IMR-90 (cell line): Measurements from ENCODE around the gene LRRFIP1. TPM values are rescaled to one million over a fixed set of nuclear protein-coding genes. Genes with fewer than 3 reads are reported as not detected.

Source experiments
- ATAC-seq: fragments of 200-7000 bp; cut with Tn5 transposase; 2 replicates; pipeline ENCODE4 v1.9.1; 2020; ENCODE audit warnings: low read depth, mild to moderate bottlenecking, moderate library complexity
- BruUV-seq: library from RNA; stranded (reverse); fragments of 400-500 nt; replicated peaks from 2 replicates; lab custom pipeline; 2021; lab: Mats Ljungman, UMichigan
- CTCF ChIA-PET: fragments of 300-600 bp; formaldehyde crosslinking; extraction: SDS; loops from one replicate; lab custom pipeline; 2021; ENCODE audit warnings: antibody characterized with exemption; lab: Yijun Ruan, JAX
- POLR2A ChIA-PET: fragments of 300-600 bp; sonication (Branson Sonifier 250); formaldehyde crosslinking; loops from one replicate; lab custom pipeline; 2022; ENCODE audit warnings: antibody characterized with exemption; ENCODE audit not compliant: unreplicated experiment; lab: Charles Lee
- DNase-seq: peaks from one replicate; pipeline ENCODE4 v3.0.0; 2013
- H2AFZ ChIP-seq: replicated peaks from 2 replicates; pipeline ENCODE3; 2013; ENCODE audit warnings: low read length, mild to moderate bottlenecking; ENCODE audit not compliant: poor library complexity
- H2AK5ac ChIP-seq: 2 replicates; pipeline ENCODE4 v1.6.1; 2013; ENCODE audit warnings: low read depth, low read length, inconsistent platforms
- H2AK9ac ChIP-seq: replicated peaks from 2 replicates; pipeline ENCODE3; 2013; ENCODE audit warnings: mild to moderate bottlenecking, low read depth, low read length, moderate library complexity; ENCODE audit not compliant: poor library complexity
- H2BK120ac ChIP-seq: 2 replicates; pipeline ENCODE4 v1.6.1; 2013; ENCODE audit warnings: low read depth, low read length, inconsistent platforms
- H2BK15ac ChIP-seq: 3 replicates; pipeline ENCODE4 v1.6.1; 2013; ENCODE audit warnings: low read depth, low read length, inconsistent platforms
- H2BK20ac ChIP-seq: 2 replicates; pipeline ENCODE4 v1.6.1; 2013; ENCODE audit warnings: low read depth, mild to moderate bottlenecking, inconsistent platforms, low read length, moderate library complexity
- H2BK5ac ChIP-seq: 2 replicates; pipeline ENCODE4 v1.6.1; 2013; ENCODE audit warnings: mild to moderate bottlenecking, low read depth, low read length, inconsistent platforms; ENCODE audit not compliant: poor library complexity, severe bottlenecking
- H3K14ac ChIP-seq: replicated peaks from 2 replicates; pipeline ENCODE4 v1.6.1; 2013; ENCODE audit warnings: low read depth, low read length, inconsistent platforms
- H3K18ac ChIP-seq: 2 replicates; pipeline ENCODE4 v1.6.1; 2013; ENCODE audit warnings: low read depth, low read length, control low read depth
- H3K23ac ChIP-seq: 2 replicates; pipeline ENCODE4 v1.6.1; 2013; ENCODE audit warnings: low read depth, low read length, inconsistent platforms
- H3K27ac ChIP-seq: 2 replicates; pipeline ENCODE4 v1.5.1; 2013; ENCODE audit warnings: mild to moderate bottlenecking, control low read depth, low read length; ENCODE audit not compliant: insufficient read depth
- H3K27me3 ChIP-seq: 2 replicates; pipeline ENCODE4 v1.6.1; 2013; ENCODE audit warnings: low read length; ENCODE audit not compliant: control insufficient read depth, insufficient read depth
- H3K36me3 ChIP-seq: 2 replicates; pipeline ENCODE4 v1.6.1; 2013; ENCODE audit warnings: low read length, mixed read lengths; ENCODE audit not compliant: control insufficient read depth, insufficient read depth
- H3K4ac ChIP-seq: 2 replicates; pipeline ENCODE4 v1.6.1; 2013; ENCODE audit warnings: low read depth, low read length, inconsistent platforms
- H3K4me1 ChIP-seq: 2 replicates; pipeline ENCODE4 v1.6.1; 2013; ENCODE audit warnings: low read length, mixed read lengths; ENCODE audit not compliant: control insufficient read depth, insufficient read depth
- H3K4me2 ChIP-seq: 2 replicates; pipeline ENCODE4 v1.6.1; 2013; ENCODE audit warnings: low read depth, mild to moderate bottlenecking, control low read depth, low read length, moderate library complexity
- H3K4me3 ChIP-seq: 2 replicates; pipeline ENCODE4 v1.5.1; 2013; ENCODE audit warnings: low read depth, mild to moderate bottlenecking, control low read depth, low read length, moderate library complexity; ENCODE audit not compliant: insufficient read depth
- H3K56ac ChIP-seq: 2 replicates; pipeline ENCODE4 v1.6.1; 2013; ENCODE audit warnings: low read length, inconsistent platforms; ENCODE audit not compliant: insufficient read depth; ENCODE audit errors: extremely low read depth
- H3K79me1 ChIP-seq, 2 experiments: 2 replicates each; pipeline ENCODE4 v1.6.1; 2013; ENCODE audit warnings: low read length in 2 of 2, inconsistent platforms in 1 of 2, low read depth in 1 of 2
- H3K9ac ChIP-seq: 2 replicates; pipeline ENCODE4 v1.6.1; 2013; ENCODE audit warnings: low read depth, low read length, control low read depth
- H3K9me1 ChIP-seq: 2 replicates; pipeline ENCODE4 v1.6.1; 2013; ENCODE audit warnings: low read length, inconsistent platforms; ENCODE audit not compliant: insufficient read depth
- H3K9me3 ChIP-seq: 2 replicates; pipeline ENCODE4 v1.6.1; 2013; ENCODE audit warnings: low read length; ENCODE audit not compliant: control insufficient read depth, insufficient read depth
- H4K20me1 ChIP-seq: 2 replicates; pipeline ENCODE4 v1.6.1; 2013; ENCODE audit warnings: low read length, inconsistent platforms; ENCODE audit not compliant: insufficient read depth
- H4K5ac ChIP-seq: 2 replicates; pipeline ENCODE4 v1.6.1; 2013; ENCODE audit warnings: mild to moderate bottlenecking, low read depth, low read length, control low read depth
- H4K8ac ChIP-seq, 2 experiments: 2 replicates each; pipeline ENCODE4 v1.6.1; 2013; ENCODE audit warnings: low read depth in 2 of 2, low read length in 2 of 2, control low read depth in 1 of 2, inconsistent platforms in 1 of 2
- H4K91ac ChIP-seq: 2 replicates; pipeline ENCODE4 v1.6.1; 2013; ENCODE audit warnings: low read depth, low read length, inconsistent platforms; ENCODE audit not compliant: insufficient read depth
- BHLHE40 ChIP-seq: fragments of 150-350 bp; IDR thresholded peaks from 2 replicates; pipeline ENCODE4 v1.6.1; 2016; ENCODE audit warnings: mild to moderate bottlenecking, low read depth, low read length
- CEBPB ChIP-seq: IDR thresholded peaks from 2 replicates; pipeline ENCODE4 v1.6.1; 2012; ENCODE audit warnings: low read depth, low read length, improper control_type of control experiment
- CHD1 ChIP-seq: IDR thresholded peaks from 2 replicates; pipeline ENCODE4 v1.6.1; 2012; ENCODE audit warnings: low read depth, low read length, improper control_type of control experiment
- FOS ChIP-seq: fragments of 150-350 bp; IDR thresholded peaks from 2 replicates; pipeline ENCODE4 v1.6.1; 2016; ENCODE audit warnings: low read depth, low read length
- MAFK ChIP-seq: IDR thresholded peaks from 2 replicates; pipeline ENCODE4 v1.6.1; 2012; ENCODE audit warnings: low read depth, low read length, improper control_type of control experiment
- MAZ ChIP-seq: IDR thresholded peaks from 2 replicates; pipeline ENCODE4 v1.6.1; 2012; ENCODE audit warnings: low read depth, mild to moderate bottlenecking, low read length, improper control_type of control experiment, moderate library complexity, borderline replicate concordance
- MXI1 ChIP-seq: IDR thresholded peaks from 2 replicates; pipeline ENCODE4 v1.6.1; 2012; ENCODE audit warnings: low read depth, mild to moderate bottlenecking, low read length, moderate library complexity, borderline replicate concordance
- NFE2L2 ChIP-seq: fragments of 150-350 bp; IDR thresholded peaks from 2 replicates; pipeline ENCODE4 v1.6.1; 2016; ENCODE audit warnings: low read depth, mild to moderate bottlenecking, low read length
- POLR2A ChIP-seq: IDR thresholded peaks from 2 replicates; pipeline ENCODE4 v1.6.1; 2012; ENCODE audit warnings: mild to moderate bottlenecking, low read depth, low read length
- RAD21 ChIP-seq: IDR thresholded peaks from 2 replicates; pipeline ENCODE4 v1.6.1; 2012; ENCODE audit warnings: low read length, improper control_type of control experiment
- RCOR1 ChIP-seq: IDR thresholded peaks from 2 replicates; pipeline ENCODE4 v1.6.1; 2012; ENCODE audit warnings: mild to moderate bottlenecking, low read length, improper control_type of control experiment; ENCODE audit not compliant: insufficient replicate concordance
- RFX5 ChIP-seq: IDR thresholded peaks from 2 replicates; pipeline ENCODE4 v1.8.0; 2012; ENCODE audit warnings: low read depth, mild to moderate bottlenecking, low read length, moderate library complexity
- SMC3 ChIP-seq: fragments of 150-350 bp; IDR thresholded peaks from 2 replicates; pipeline ENCODE4 v1.6.1; 2016; ENCODE audit warnings: low read depth, mild to moderate bottlenecking, antibody characterized with exemption, low read length, moderate library complexity
- WGBS, 2 experiments: methylation state at CpG; one replicate each; pipeline versions ENCODE4 v1.1.5 to v1.1.7; 2013; ENCODE audit warnings: missing lambda C conversion rate in 2 of 2; ENCODE audit not compliant: insufficient read length in 1 of 2; ENCODE audit errors: extremely low coverage in 2 of 2; 5-methylcytosine and 5-hydroxymethylcytosine counted together
- dilution Hi-C: fragments of 300-500 bp; cut with HindIII; formaldehyde crosslinking; loops from one replicate; pipeline ENCODE4 v1.14.3; 2018; ENCODE audit warnings: low sequenced_read_pairs; ENCODE audit not compliant: unreplicated experiment
- in situ Hi-C: fragments of 300-500 bp; cut with MboI; formaldehyde crosslinking; loops from 3 replicates; pipeline ENCODE4 v1.14.3; 2019; ENCODE audit warnings: low sequenced_read_pairs, inconsistent platforms, mixed read lengths
- intact Hi-C: fragments of 100-400 bp; cut with micrococcal nuclease; formaldehyde crosslinking; loops from 2 replicates; pipeline ENCODE4 v1.10.0; 2022
- polyA plus RNA-seq, 3 experiments: library from polyadenylated mRNA; depleted of rRNA; stranded (reverse); fragments of >200 nt; gene quantifications; 2 replicates each; pipeline ENCODE4 v1.2.3, GENCODE V29; 2012; ENCODE audit warnings: low replicate concordance in 1 of 3
- total RNA-seq: library from RNA; depleted of rRNA; stranded (reverse); fragments of >200 nt; gene quantifications from 2 replicates; pipeline ENCODE4 v1.2.3, GENCODE V29; 2012
- TF ChIP-seq, protein P1 (sequence below): fragments of 150-350 bp; IDR thresholded peaks from 2 replicates; pipeline ENCODE4 v1.6.1; 2017; ENCODE audit warnings: mild to moderate bottlenecking, antibody characterized with exemption, low read length, low read depth
- TF ChIP-seq, protein P2 (sequence below): fragments of 150-350 bp; IDR thresholded peaks from 2 replicates; pipeline ENCODE4 v1.6.1; 2016; ENCODE audit warnings: low read depth, mild to moderate bottlenecking, low read length, moderate library complexity, borderline replicate concordance

Gene LRRFIP1
- total and polyA plus RNA-seq, 2 of the 4 experiments (the other 2 are of a cell fraction), result 52.2 to 54.4 TPM

DNA sequence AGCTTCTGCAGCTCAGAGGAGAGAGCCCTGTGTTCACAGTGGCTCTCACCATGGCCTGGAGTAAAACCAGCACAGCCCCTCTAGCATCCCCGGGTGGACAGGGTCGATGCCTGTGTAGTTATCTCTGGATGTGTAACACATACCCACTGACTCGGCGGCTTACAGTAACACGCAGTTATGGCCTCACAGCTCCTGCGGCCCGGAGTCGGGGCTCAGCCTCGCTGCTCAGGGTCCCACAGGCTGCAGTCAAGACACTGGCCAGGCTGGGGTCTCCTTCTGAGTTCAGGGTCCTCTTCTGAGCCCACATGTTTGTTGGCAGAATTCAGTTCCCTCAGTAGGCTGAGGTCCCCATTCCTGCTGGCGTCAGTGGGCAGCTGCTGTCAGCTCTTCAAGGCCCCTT lies 34.4 kb upstream of the LRRFIP1 start:
- Histone ChIP-seq H3K9me3 (peaks cover 2% of the 10 kb centered on the region; the same call in 1 of the 2 replicates), H3K9ac (no peak overlapping the region), H3K56ac (no peak overlapping the region), H2BK20ac (no peak overlapping the region; the same call in 1 of the 2 replicates), H3K4ac (no peak overlapping the region), H3K27me3 (no peaks in the 10 kb centered on the region), H2AFZ (no peak overlapping the region), H3K23ac (no peak overlapping the region), H2BK5ac (no peak overlapping the region), H3K27ac (no peak overlapping the region), H3K18ac (no peak overlapping the region), H3K4me1 (peaks cover 6% of the 10 kb centered on the region), H3K4me3 (no peak overlapping the region), H3K9me1 (no peaks in the 10 kb centered on the region), H4K8ac (no peak overlapping the region), H2BK15ac (no peak overlapping the region), H2BK120ac (no peak overlapping the region), H3K14ac (no peak overlapping the region), H4K5ac (no peak overlapping the region), H2AK9ac (no peak overlapping the region), H3K4me2 (no peak overlapping the region), H4K20me1 (no peaks in the 10 kb centered on the region), H3K79me1 (no peaks in the 10 kb centered on the region), H3K36me3 (no peaks in the 10 kb centered on the region), H2AK5ac (no peak overlapping the region), H4K91ac (no peak overlapping the region)
- WGBS, 2 experiments, result 87% methylated on average over 8 of the region's 10 CpGs; no CpG with 5 or more reads in 1 of the 2 experiments
- no peak for ATAC-seq
- no peak for DNase-seq
- in situ Hi-C loops, result loop anchor here (5.0 kb wide), 1 partner anchor 149 kb away; no protein-coding TSS in a partner anchor
- CTCF ChIA-PET, result interaction anchor here (1.5 kb wide), 1 partner anchor 152 kb away, joined by 7 read pairs; no protein-coding TSS in a partner anchor
- TF ChIP-seq, protein P1, sequence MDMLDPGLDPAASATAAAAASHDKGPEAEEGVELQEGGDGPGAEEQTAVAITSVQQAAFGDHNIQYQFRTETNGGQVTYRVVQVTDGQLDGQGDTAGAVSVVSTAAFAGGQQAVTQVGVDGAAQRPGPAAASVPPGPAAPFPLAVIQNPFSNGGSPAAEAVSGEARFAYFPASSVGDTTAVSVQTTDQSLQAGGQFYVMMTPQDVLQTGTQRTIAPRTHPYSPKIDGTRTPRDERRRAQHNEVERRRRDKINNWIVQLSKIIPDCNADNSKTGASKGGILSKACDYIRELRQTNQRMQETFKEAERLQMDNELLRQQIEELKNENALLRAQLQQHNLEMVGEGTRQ, result no peak
- TF ChIP-seq MAFK (no peak), RAD21 (no peak), NFE2L2 (no peak), BHLHE40 (no peak), CHD1 (no peak), RFX5 (no peak), MAZ (no peak), SMC3 (no peak), POLR2A (no peak), FOS (no peak), MXI1 (no peak), CEBPB (no peak), RCOR1 (no peak)
- TF ChIP-seq, protein P2, sequence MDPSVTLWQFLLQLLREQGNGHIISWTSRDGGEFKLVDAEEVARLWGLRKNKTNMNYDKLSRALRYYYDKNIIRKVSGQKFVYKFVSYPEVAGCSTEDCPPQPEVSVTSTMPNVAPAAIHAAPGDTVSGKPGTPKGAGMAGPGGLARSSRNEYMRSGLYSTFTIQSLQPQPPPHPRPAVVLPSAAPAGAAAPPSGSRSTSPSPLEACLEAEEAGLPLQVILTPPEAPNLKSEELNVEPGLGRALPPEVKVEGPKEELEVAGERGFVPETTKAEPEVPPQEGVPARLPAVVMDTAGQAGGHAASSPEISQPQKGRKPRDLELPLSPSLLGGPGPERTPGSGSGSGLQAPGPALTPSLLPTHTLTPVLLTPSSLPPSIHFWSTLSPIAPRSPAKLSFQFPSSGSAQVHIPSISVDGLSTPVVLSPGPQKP, result no peak
- BruUV-seq, result no TSS peak
- dilution Hi-C loops, result no loop called here
- POLR2A ChIA-PET, result no interaction called here
- intact Hi-C loops, result no loop called here
